PC-9 (cell line): Measurements from ENCODE around the gene S100A4. TPM values are rescaled to one million over a fixed set of nuclear protein-coding genes. Genes with fewer than 3 reads are reported as not detected.

Source experiments
- BruUV-seq: library from RNA; stranded (reverse); fragments of 400-500 nt; replicated peaks from 2 replicates; lab custom pipeline; 2021; lab: Mats Ljungman, UMichigan
- CTCF ChIA-PET: fragments of 300-600 bp; sonication (Branson Sonifier 250); formaldehyde crosslinking; loops from one replicate; lab custom pipeline; 2022; ENCODE audit warnings: antibody characterized with exemption; lab: Charles Lee
- POLR2A ChIA-PET: fragments of 300-600 bp; sonication (Branson Sonifier 250); formaldehyde crosslinking; loops from one replicate; lab custom pipeline; 2022; ENCODE audit warnings: antibody characterized with exemption; ENCODE audit not compliant: unreplicated experiment; lab: Charles Lee
- DNase-seq, 2 experiments: peaks; one replicate each; pipeline versions ENCODE4 v3.0.0 to v3.0.0-alpha.2; 2015 to 2022; ENCODE audit warnings: mixed read lengths in 1 of 2
- H2AFZ ChIP-seq: fragments of 200-600 bp; sonication (generic); 2 replicates; pipeline ENCODE4 v1.8.1; 2017; ENCODE audit warnings: antibody characterized with exemption
- H3F3A ChIP-seq: fragments of 200-600 bp; sonication (generic); 2 replicates; pipeline ENCODE4 v1.8.1; 2017; ENCODE audit warnings: antibody characterized with exemption, mild to moderate bottlenecking, low read depth; ENCODE audit not compliant: insufficient read depth
- H3K27ac ChIP-seq: fragments of 200-600 bp; sonication (generic); 2 replicates; pipeline ENCODE4 v1.6.1; 2016; ENCODE audit warnings: mixed run types
- H3K27me3 ChIP-seq: fragments of 200-600 bp; sonication (generic); 2 replicates; pipeline ENCODE4 v1.6.1; 2016; ENCODE audit warnings: low read depth, mixed run types; ENCODE audit not compliant: insufficient read depth
- H3K36me3 ChIP-seq: fragments of 200-600 bp; sonication (generic); 2 replicates; pipeline ENCODE4 v1.6.1; 2016; ENCODE audit warnings: low read depth, mixed run types
- H3K4me1 ChIP-seq: fragments of 200-600 bp; sonication (generic); replicated peaks from 2 replicates; pipeline ENCODE4 v1.6.1; 2016; ENCODE audit warnings: mixed run types; ENCODE audit not compliant: insufficient read depth
- H3K4me2 ChIP-seq: fragments of 200-600 bp; sonication (generic); 2 replicates; pipeline ENCODE4 v1.6.1; 2017; ENCODE audit warnings: mixed run types
- H3K4me3 ChIP-seq: fragments of 200-600 bp; sonication (generic); 2 replicates; pipeline ENCODE4 v1.6.1; 2016; ENCODE audit warnings: mixed run types
- H3K79me2 ChIP-seq: fragments of 200-600 bp; sonication (generic); 2 replicates; pipeline ENCODE4 v1.6.1; 2017; ENCODE audit warnings: low read depth, mixed run types
- H3K9me2 ChIP-seq: fragments of 200-600 bp; sonication (generic); 2 replicates; pipeline ENCODE4 v1.8.1; 2017; ENCODE audit warnings: mild to moderate bottlenecking; ENCODE audit not compliant: insufficient read depth
- H3K9me3 ChIP-seq: fragments of 200-600 bp; sonication (generic); 2 replicates; pipeline ENCODE4 v1.8.1; 2016; ENCODE audit warnings: low read depth; ENCODE audit not compliant: insufficient read depth
- H4K20me1 ChIP-seq: fragments of 200-600 bp; sonication (generic); 2 replicates; pipeline ENCODE4 v1.8.1; 2017; ENCODE audit not compliant: insufficient read depth
- EZH2 ChIP-seq: fragments of 200-600 bp; sonication (generic); IDR thresholded peaks from 2 replicates; pipeline ENCODE4 v1.8.0; 2017; ENCODE audit warnings: antibody characterized with exemption, low read depth
- intact Hi-C: fragments of 100-400 bp; cut with micrococcal nuclease; formaldehyde crosslinking; loops from one replicate; pipeline ENCODE4 v1.10.0; 2022; ENCODE audit not compliant: unreplicated experiment
- total RNA-seq: library from RNA; stranded (reverse); gene quantifications from 2 replicates; pipeline ENCODE4 v1.2.3, GENCODE V29; 2021
- TF ChIP-seq, protein P1 (sequence below): fragments of 200-600 bp; sonication (generic); conservative IDR thresholded peaks from 2 replicates; pipeline ENCODE4 v1.6.1; 2017; ENCODE audit warnings: mixed run types, antibody characterized with exemption, mild to moderate bottlenecking, moderate library complexity

The S100A4 gene
- total RNA-seq, 1 experiment from 2014 or later, result 303 TPM

DNA sequence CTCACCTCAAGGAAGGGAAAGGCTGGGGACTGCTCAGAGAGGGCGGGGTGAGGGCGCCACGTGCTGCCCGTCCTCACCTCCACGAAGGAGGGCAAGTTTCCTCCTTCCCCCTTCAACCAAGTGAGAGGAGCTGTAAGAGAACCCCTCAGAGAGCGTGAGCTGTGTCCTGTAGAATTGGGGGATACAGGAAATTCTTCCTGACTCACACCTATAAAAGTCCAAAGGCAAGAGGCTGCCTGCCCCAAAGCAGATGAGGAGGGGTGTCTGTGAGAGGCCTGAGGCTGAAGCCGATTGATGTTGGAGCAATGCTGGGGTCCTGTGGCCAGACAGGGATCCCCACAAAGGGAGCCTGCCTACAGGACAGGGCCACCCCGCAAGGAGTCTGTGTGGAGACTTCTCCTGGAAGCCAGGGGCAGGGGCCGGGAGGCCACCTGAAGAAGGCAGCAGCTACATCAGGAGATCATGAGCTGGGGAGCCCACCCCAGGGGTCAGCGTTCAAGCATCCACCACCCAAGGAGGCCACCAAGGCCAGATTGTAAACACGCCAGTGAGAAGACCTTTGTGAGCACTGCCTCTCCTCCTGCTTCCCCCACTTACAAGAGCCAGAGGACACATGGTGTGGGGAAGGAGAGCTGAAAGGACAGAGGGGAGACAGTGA is 37.6 kb downstream of the S100A4 start:
- Histone ChIP-seq H2AFZ (no peak overlapping the region), H3K4me2 (no peak overlapping the region), H3K4me1 (peaks cover 26% of the 10 kb centered on the region), H3K27me3 (no peaks in the 10 kb centered on the region), H3F3A (0 out of 2 replicates have a peak, but pooled peaks cover 5% of the 10 kb centered on the region), H3K4me3 (no peak overlapping the region), H3K36me3 (no peaks in the 10 kb centered on the region), H4K20me1 (no peaks in the 10 kb centered on the region), H3K79me2 (no peaks in the 10 kb centered on the region), H3K9me3 (no peaks in the 10 kb centered on the region), H3K9me2 (no peaks in the 10 kb centered on the region), H3K27ac (no peak overlapping the region)
- DNase-seq, result no peak
- ChIA-PET POLR2A (no interaction called here), CTCF (no interaction called here)
- intact Hi-C loops, result no loop called here
- BruUV-seq, result no TSS peak
- no peak for TF ChIP-seq EZH2
- TF ChIP-seq, protein P1, sequence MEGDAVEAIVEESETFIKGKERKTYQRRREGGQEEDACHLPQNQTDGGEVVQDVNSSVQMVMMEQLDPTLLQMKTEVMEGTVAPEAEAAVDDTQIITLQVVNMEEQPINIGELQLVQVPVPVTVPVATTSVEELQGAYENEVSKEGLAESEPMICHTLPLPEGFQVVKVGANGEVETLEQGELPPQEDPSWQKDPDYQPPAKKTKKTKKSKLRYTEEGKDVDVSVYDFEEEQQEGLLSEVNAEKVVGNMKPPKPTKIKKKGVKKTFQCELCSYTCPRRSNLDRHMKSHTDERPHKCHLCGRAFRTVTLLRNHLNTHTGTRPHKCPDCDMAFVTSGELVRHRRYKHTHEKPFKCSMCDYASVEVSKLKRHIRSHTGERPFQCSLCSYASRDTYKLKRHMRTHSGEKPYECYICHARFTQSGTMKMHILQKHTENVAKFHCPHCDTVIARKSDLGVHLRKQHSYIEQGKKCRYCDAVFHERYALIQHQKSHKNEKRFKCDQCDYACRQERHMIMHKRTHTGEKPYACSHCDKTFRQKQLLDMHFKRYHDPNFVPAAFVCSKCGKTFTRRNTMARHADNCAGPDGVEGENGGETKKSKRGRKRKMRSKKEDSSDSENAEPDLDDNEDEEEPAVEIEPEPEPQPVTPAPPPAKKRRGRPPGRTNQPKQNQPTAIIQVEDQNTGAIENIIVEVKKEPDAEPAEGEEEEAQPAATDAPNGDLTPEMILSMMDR, result no peak

DNA sequence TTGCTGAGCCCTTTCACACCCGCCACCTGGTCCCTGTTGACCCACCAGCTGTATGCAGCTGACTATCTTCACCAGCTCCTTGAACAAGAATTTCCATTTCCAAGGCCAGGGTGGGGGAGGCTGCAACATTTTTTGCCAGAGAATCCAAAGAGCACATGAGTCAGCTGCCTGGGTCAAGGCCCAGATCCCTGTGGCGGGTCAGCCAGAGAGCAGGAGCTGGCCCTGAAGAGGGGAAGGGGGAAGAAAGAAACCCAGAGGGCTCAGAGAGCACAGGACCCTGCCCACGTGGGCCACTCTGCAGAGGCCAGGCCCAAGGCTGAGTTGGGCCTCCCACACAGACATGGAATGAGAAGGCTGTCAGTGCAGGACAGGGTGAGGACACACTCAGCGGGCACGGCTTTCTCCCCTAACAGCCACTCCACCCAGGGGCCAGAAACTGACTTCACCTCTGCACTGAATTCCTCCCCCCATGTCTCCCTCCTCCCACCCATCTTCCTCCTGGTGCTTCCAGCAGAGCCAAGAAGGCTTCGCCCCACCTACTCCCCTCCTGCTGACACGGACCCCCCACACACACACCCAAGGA is 38.7 kb downstream of the S100A4 start:
- Histone ChIP-seq H2AFZ (no peak overlapping the region), H3K4me1 (peaks cover 20% of the 10 kb centered on the region), H3K79me2 (no peaks in the 10 kb centered on the region), H3K27ac (no peak overlapping the region), H3F3A (0 out of 2 replicates have a peak, but pooled peaks cover 5% of the 10 kb centered on the region), H3K36me3 (no peaks in the 10 kb centered on the region), H3K9me2 (no peaks in the 10 kb centered on the region), H3K4me2 (no peak overlapping the region), H3K9me3 (no peaks in the 10 kb centered on the region), H3K27me3 (no peaks in the 10 kb centered on the region), H4K20me1 (no peaks in the 10 kb centered on the region), H3K4me3 (no peak overlapping the region)
- DNase-seq, result peak; percentile 39 to 43
- intact Hi-C loops, result no loop called here
- ChIA-PET POLR2A (interaction anchor here (0.6 to 0.7 kb wide), 2 partner anchors 129 to 277 kb away, joined by 3 read pairs; no protein-coding TSS in a partner anchor), CTCF (no interaction called here)
- no peak for TF ChIP-seq EZH2
- BruUV-seq, result no TSS peak

DNA sequence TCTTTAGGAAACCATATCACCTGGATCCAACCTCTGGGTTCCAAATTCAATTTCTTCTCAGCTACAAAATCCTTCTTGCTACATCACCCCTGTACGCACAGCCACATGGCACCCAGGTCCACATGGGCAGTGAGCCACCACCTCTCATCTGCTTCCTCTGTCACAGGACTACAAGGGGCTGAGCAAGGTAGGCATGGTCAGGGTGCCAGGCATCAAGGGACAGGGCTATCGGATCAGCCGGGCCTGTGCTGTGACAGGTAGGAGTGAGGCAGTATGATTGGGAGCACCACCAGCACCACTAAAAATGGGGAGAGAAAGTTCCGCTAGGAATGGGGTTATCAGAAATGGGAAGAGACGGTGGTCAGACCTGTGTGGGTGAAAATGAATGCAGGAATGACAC is 39.2 kb downstream of the S100A4 start:
- Histone ChIP-seq H3K4me3 (no peak overlapping the region), H3K4me2 (no peak overlapping the region), H3K9me2 (no peaks in the 10 kb centered on the region), H3K27me3 (no peaks in the 10 kb centered on the region), H3K4me1 (peaks cover 16% of the 10 kb centered on the region), H2AFZ (no peak overlapping the region), H3K36me3 (no peaks in the 10 kb centered on the region), H3K9me3 (no peaks in the 10 kb centered on the region), H3K79me2 (no peaks in the 10 kb centered on the region), H3K27ac (no peak overlapping the region), H3F3A (0 out of 2 replicates have a peak, but pooled peaks cover 5% of the 10 kb centered on the region), H4K20me1 (no peaks in the 10 kb centered on the region)
- POLR2A ChIA-PET, result interaction anchor here (0.6 kb wide), 1 partner anchor 277 kb away, joined by 3 read pairs; no protein-coding TSS in a partner anchor
- TF ChIP-seq, protein P1, result no peak
- no peak for TF ChIP-seq EZH2
- no TSS peak for BruUV-seq
- CTCF ChIA-PET, result no interaction called here
- intact Hi-C loops, result no loop called here
- DNase-seq, result no peak
